IMR-90 (cell line): ENCODE results near the gene TRAF1. TPM values are rescaled to one million over a fixed set of nuclear protein-coding genes. Genes with fewer than 3 reads are reported as not detected.

ENCODE experiments used
- ATAC-seq: fragments of 200-7000 bp; cut with Tn5 transposase; 2 replicates; pipeline ENCODE4 v1.9.1; 2020; ENCODE audit warnings: low read depth, mild to moderate bottlenecking, moderate library complexity
- BruUV-seq: library from RNA; stranded (reverse); fragments of 400-500 nt; replicated peaks from 2 replicates; lab custom pipeline; 2021; lab: Mats Ljungman, UMichigan
- CTCF ChIA-PET: fragments of 300-600 bp; formaldehyde crosslinking; extraction: SDS; loops from one replicate; lab custom pipeline; 2021; ENCODE audit warnings: antibody characterized with exemption; lab: Yijun Ruan, JAX
- POLR2A ChIA-PET: fragments of 300-600 bp; sonication (Branson Sonifier 250); formaldehyde crosslinking; loops from one replicate; lab custom pipeline; 2022; ENCODE audit warnings: antibody characterized with exemption; ENCODE audit not compliant: unreplicated experiment; lab: Charles Lee
- DNase-seq: peaks from one replicate; pipeline ENCODE4 v3.0.0; 2013
- H2AFZ ChIP-seq: replicated peaks from 2 replicates; pipeline ENCODE3; 2013; ENCODE audit warnings: low read length, mild to moderate bottlenecking; ENCODE audit not compliant: poor library complexity
- H2AK5ac ChIP-seq: 2 replicates; pipeline ENCODE4 v1.6.1; 2013; ENCODE audit warnings: low read depth, low read length, inconsistent platforms
- H2AK9ac ChIP-seq: replicated peaks from 2 replicates; pipeline ENCODE3; 2013; ENCODE audit warnings: mild to moderate bottlenecking, low read depth, low read length, moderate library complexity; ENCODE audit not compliant: poor library complexity
- H2BK120ac ChIP-seq: 2 replicates; pipeline ENCODE4 v1.6.1; 2013; ENCODE audit warnings: low read depth, low read length, inconsistent platforms
- H2BK15ac ChIP-seq: 3 replicates; pipeline ENCODE4 v1.6.1; 2013; ENCODE audit warnings: low read depth, low read length, inconsistent platforms
- H2BK20ac ChIP-seq: 2 replicates; pipeline ENCODE4 v1.6.1; 2013; ENCODE audit warnings: low read depth, mild to moderate bottlenecking, inconsistent platforms, low read length, moderate library complexity
- H2BK5ac ChIP-seq: 2 replicates; pipeline ENCODE4 v1.6.1; 2013; ENCODE audit warnings: mild to moderate bottlenecking, low read depth, low read length, inconsistent platforms; ENCODE audit not compliant: poor library complexity, severe bottlenecking
- H3K14ac ChIP-seq: replicated peaks from 2 replicates; pipeline ENCODE4 v1.6.1; 2013; ENCODE audit warnings: low read depth, low read length, inconsistent platforms
- H3K18ac ChIP-seq: 2 replicates; pipeline ENCODE4 v1.6.1; 2013; ENCODE audit warnings: low read depth, low read length, control low read depth
- H3K23ac ChIP-seq: 2 replicates; pipeline ENCODE4 v1.6.1; 2013; ENCODE audit warnings: low read depth, low read length, inconsistent platforms
- H3K27ac ChIP-seq: 2 replicates; pipeline ENCODE4 v1.5.1; 2013; ENCODE audit warnings: mild to moderate bottlenecking, control low read depth, low read length; ENCODE audit not compliant: insufficient read depth
- H3K27me3 ChIP-seq: 2 replicates; pipeline ENCODE4 v1.6.1; 2013; ENCODE audit warnings: low read length; ENCODE audit not compliant: control insufficient read depth, insufficient read depth
- H3K36me3 ChIP-seq: 2 replicates; pipeline ENCODE4 v1.6.1; 2013; ENCODE audit warnings: low read length, mixed read lengths; ENCODE audit not compliant: control insufficient read depth, insufficient read depth
- H3K4ac ChIP-seq: 2 replicates; pipeline ENCODE4 v1.6.1; 2013; ENCODE audit warnings: low read depth, low read length, inconsistent platforms
- H3K4me1 ChIP-seq: 2 replicates; pipeline ENCODE4 v1.6.1; 2013; ENCODE audit warnings: low read length, mixed read lengths; ENCODE audit not compliant: control insufficient read depth, insufficient read depth
- H3K4me2 ChIP-seq: 2 replicates; pipeline ENCODE4 v1.6.1; 2013; ENCODE audit warnings: low read depth, mild to moderate bottlenecking, control low read depth, low read length, moderate library complexity
- H3K4me3 ChIP-seq: 2 replicates; pipeline ENCODE4 v1.5.1; 2013; ENCODE audit warnings: low read depth, mild to moderate bottlenecking, control low read depth, low read length, moderate library complexity; ENCODE audit not compliant: insufficient read depth
- H3K56ac ChIP-seq: 2 replicates; pipeline ENCODE4 v1.6.1; 2013; ENCODE audit warnings: low read length, inconsistent platforms; ENCODE audit not compliant: insufficient read depth; ENCODE audit errors: extremely low read depth
- H3K79me1 ChIP-seq, 2 experiments: 2 replicates each; pipeline ENCODE4 v1.6.1; 2013; ENCODE audit warnings: low read length in 2 of 2, inconsistent platforms in 1 of 2, low read depth in 1 of 2
- H3K9ac ChIP-seq: 2 replicates; pipeline ENCODE4 v1.6.1; 2013; ENCODE audit warnings: low read depth, low read length, control low read depth
- H3K9me1 ChIP-seq: 2 replicates; pipeline ENCODE4 v1.6.1; 2013; ENCODE audit warnings: low read length, inconsistent platforms; ENCODE audit not compliant: insufficient read depth
- H3K9me3 ChIP-seq: 2 replicates; pipeline ENCODE4 v1.6.1; 2013; ENCODE audit warnings: low read length; ENCODE audit not compliant: control insufficient read depth, insufficient read depth
- H4K20me1 ChIP-seq: 2 replicates; pipeline ENCODE4 v1.6.1; 2013; ENCODE audit warnings: low read length, inconsistent platforms; ENCODE audit not compliant: insufficient read depth
- H4K5ac ChIP-seq: 2 replicates; pipeline ENCODE4 v1.6.1; 2013; ENCODE audit warnings: mild to moderate bottlenecking, low read depth, low read length, control low read depth
- H4K8ac ChIP-seq, 2 experiments: 2 replicates each; pipeline ENCODE4 v1.6.1; 2013; ENCODE audit warnings: low read depth in 2 of 2, low read length in 2 of 2, control low read depth in 1 of 2, inconsistent platforms in 1 of 2
- H4K91ac ChIP-seq: 2 replicates; pipeline ENCODE4 v1.6.1; 2013; ENCODE audit warnings: low read depth, low read length, inconsistent platforms; ENCODE audit not compliant: insufficient read depth
- MAFK ChIP-seq: IDR thresholded peaks from 2 replicates; pipeline ENCODE4 v1.6.1; 2012; ENCODE audit warnings: low read depth, low read length, improper control_type of control experiment
- NFE2L2 ChIP-seq: fragments of 150-350 bp; IDR thresholded peaks from 2 replicates; pipeline ENCODE4 v1.6.1; 2016; ENCODE audit warnings: low read depth, mild to moderate bottlenecking, low read length
- RFX5 ChIP-seq: IDR thresholded peaks from 2 replicates; pipeline ENCODE4 v1.8.0; 2012; ENCODE audit warnings: low read depth, mild to moderate bottlenecking, low read length, moderate library complexity
- WGBS, 2 experiments: methylation state at CpG; one replicate each; pipeline versions ENCODE4 v1.1.5 to v1.1.7; 2013; ENCODE audit warnings: missing lambda C conversion rate in 2 of 2; ENCODE audit not compliant: insufficient read length in 1 of 2; ENCODE audit errors: extremely low coverage in 2 of 2; 5-methylcytosine and 5-hydroxymethylcytosine counted together
- dilution Hi-C: fragments of 300-500 bp; cut with HindIII; formaldehyde crosslinking; loops from one replicate; pipeline ENCODE4 v1.14.3; 2018; ENCODE audit warnings: low sequenced_read_pairs; ENCODE audit not compliant: unreplicated experiment
- in situ Hi-C: fragments of 300-500 bp; cut with MboI; formaldehyde crosslinking; loops from 3 replicates; pipeline ENCODE4 v1.14.3; 2019; ENCODE audit warnings: low sequenced_read_pairs, inconsistent platforms, mixed read lengths
- intact Hi-C: fragments of 100-400 bp; cut with micrococcal nuclease; formaldehyde crosslinking; loops from 2 replicates; pipeline ENCODE4 v1.10.0; 2022
- polyA plus RNA-seq, 3 experiments: library from polyadenylated mRNA; depleted of rRNA; stranded (reverse); fragments of >200 nt; gene quantifications; 2 replicates each; pipeline ENCODE4 v1.2.3, GENCODE V29; 2012; ENCODE audit warnings: low replicate concordance in 1 of 3
- total RNA-seq: library from RNA; depleted of rRNA; stranded (reverse); fragments of >200 nt; gene quantifications from 2 replicates; pipeline ENCODE4 v1.2.3, GENCODE V29; 2012
- TF ChIP-seq, protein P1 (sequence below): fragments of 150-350 bp; IDR thresholded peaks from 2 replicates; pipeline ENCODE4 v1.6.1; 2016; ENCODE audit warnings: low read depth, mild to moderate bottlenecking, low read length, moderate library complexity, borderline replicate concordance

TRAF1 gene
- total and polyA plus RNA-seq, 2 of the 4 experiments (the other 2 are of a cell fraction) = 3.9 to 4.1 TPM

DNA sequence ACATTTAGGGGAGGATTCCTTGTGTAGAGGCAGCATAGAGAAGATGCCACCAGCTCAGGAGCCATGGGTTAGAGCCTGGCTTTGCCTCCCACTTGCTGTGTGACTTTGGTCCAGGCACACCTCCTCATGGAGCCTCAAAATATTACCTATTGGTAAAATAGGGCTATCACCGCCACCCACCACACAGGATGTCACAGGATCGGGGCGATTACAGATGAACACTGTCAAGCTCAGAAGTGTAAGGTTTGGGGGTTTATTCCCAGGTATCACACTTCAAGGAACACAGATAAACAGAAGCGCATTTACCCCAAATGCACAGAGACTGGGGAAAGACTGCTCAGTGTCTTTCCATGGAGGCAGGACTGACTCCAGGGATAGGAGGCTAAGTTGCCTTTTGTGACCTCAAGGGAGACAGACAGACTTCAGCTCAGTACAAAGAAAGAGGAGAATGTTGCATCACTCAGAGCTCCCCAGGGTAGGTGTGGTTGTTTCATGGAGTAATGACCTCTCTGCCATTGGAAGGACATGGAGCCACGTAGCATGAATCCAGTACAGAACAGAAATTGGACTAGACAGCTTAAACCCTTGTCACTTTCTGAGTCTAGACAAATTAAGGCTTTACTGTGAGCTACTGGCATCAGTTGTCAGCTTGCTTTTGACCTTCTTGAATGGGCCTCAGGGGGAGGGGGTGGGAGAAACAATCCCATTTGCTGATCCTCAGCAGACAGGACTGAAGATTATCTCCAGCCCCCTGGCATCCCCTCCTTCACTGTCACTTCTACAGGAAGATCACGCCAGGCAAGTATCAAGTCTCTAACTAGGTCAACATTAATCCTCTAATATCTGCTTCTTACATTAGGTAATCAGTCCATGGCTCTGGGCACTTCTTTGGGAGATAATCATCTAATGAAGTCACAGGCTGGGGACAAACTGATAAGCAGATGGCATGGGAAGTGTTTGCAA is 6.5 kb downstream of the TRAF1 start:
- BruUV-seq = no TSS peak
- Histone ChIP-seq H2AK5ac (0 out of 2 replicates have a peak overlapping the region, but pooled peaks have one; percentile 21), H3K18ac (no peak overlapping the region), H4K91ac (0 out of 2 replicates have a peak overlapping the region, but pooled peaks have one; percentile 10), H3K4me1 (peaks cover 20% of the 10 kb centered on the region), H3K14ac (0 out of 2 replicates have a peak overlapping the region, but pooled peaks have one; percentile 5), H3K4me3 (no peak overlapping the region), H2BK5ac (no peak overlapping the region), H3K4me2 (no peak overlapping the region), H3K4ac (0 out of 2 replicates have a peak overlapping the region, but pooled peaks have one; percentile 8), H4K5ac (no peak overlapping the region), H3K27ac (no peak overlapping the region), H4K8ac (no peak overlapping the region; a peak in 1 of 4 replicates), H2AK9ac (no peak overlapping the region), H3K9ac (no peak overlapping the region), H2BK15ac (no peak overlapping the region), H2BK120ac (no peak overlapping the region), H3K27me3 (no peaks in the 10 kb centered on the region), H2BK20ac (no peak overlapping the region), H2AFZ (no peak overlapping the region), H3K9me3 (0 out of 2 replicates have a peak, but pooled peaks cover 2% of the 10 kb centered on the region), H3K56ac (no peak overlapping the region), H3K9me1 (peaks cover 14% of the 10 kb centered on the region), H3K79me1 (peaks cover 0 to 23% of the 10 kb centered on the region in 2 experiments; a peak in 1 of 4 replicates), H3K23ac (no peak overlapping the region), H3K36me3 (no peaks in the 10 kb centered on the region), H4K20me1 (no peaks in the 10 kb centered on the region)
- no peak for TF ChIP-seq MAFK
- no peak for TF ChIP-seq NFE2L2
- no peak for TF ChIP-seq RFX5
- TF ChIP-seq, protein P1, sequence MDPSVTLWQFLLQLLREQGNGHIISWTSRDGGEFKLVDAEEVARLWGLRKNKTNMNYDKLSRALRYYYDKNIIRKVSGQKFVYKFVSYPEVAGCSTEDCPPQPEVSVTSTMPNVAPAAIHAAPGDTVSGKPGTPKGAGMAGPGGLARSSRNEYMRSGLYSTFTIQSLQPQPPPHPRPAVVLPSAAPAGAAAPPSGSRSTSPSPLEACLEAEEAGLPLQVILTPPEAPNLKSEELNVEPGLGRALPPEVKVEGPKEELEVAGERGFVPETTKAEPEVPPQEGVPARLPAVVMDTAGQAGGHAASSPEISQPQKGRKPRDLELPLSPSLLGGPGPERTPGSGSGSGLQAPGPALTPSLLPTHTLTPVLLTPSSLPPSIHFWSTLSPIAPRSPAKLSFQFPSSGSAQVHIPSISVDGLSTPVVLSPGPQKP = no peak
- intact Hi-C loops (no loop called here), dilution Hi-C loops (no loop called here), in situ Hi-C loops (no loop called here)
- POLR2A ChIA-PET = no interaction called here
- ATAC-seq (no peak), DNase-seq (no peak)
- CTCF ChIA-PET = interaction anchor here (0.6 kb wide), 1 partner anchor 321 kb away, joined by 3 read pairs; no protein-coding TSS in a partner anchor
- WGBS, 2 experiments = no CpG with 5 or more reads among the region's 6 CpGs
